ENCODE measurements around the gene MOB2. TPM values are rescaled to one million over a fixed set of nuclear protein-coding genes. Genes with fewer than 3 reads are reported as not detected.

Gene MOB2
- 34.3 TPM for total RNA-seq

DNA sequence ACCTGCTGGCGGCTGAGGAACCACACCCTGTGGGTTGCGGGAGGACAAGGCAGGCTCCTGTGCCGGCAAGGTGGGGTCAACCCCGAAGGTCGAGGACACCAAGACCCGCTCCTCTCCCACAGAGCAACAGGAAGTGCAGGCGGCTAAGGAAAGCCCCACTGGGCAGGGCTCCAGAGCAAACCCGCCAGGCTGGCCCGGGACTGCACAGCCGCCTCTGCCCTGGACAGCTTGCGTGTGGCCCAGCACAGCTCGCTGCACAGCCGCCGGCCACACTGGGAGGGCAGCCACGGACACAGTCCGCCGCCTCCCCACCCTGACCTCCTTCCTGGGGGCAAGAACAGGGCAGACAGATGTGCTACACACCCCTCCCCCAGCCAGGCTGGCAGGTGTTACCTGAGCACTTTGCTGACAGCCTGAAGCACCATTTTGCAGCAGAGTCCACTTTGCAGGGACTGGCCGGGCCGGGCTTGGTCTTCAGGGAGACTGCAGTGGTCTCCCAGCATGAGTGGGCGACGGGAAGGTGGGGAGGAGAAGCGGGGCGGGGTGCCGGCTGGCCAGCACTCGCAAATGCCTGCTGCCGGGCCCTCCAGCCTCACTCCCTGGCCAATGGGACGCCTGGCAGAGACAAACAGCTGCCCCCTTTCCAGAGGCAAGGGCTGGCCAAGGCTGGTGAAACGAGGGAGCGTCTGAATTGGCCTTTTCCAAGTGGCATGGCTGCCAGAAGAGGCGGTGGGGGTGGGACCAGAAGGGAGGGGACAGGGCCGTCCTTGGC lies at the start of gene MOB2:
TSS of gene MOB2 (minus strand) at position 726 of the 772 bp plus-strand sequence. CDS start at position 503, 223 bp downstream.

Other genes starting within 250 kb of the MOB2 start
- 36.3 TPM for gene TOLLIP, start 177.1 kb downstream of the MOB2 start, total RNA-seq
- 50.6 TPM for gene BRSK2, start 96.8 kb downstream of the MOB2 start, total RNA-seq
- 10.9 TPM for gene DUSP8, start 85.5 kb upstream of the MOB2 start, total RNA-seq
- not detected for gene KRTAP5-1, start 98.5 kb upstream of the MOB2 start, total RNA-seq
- not detected for gene KRTAP5-2, start 111.5 kb upstream of the MOB2 start, total RNA-seq
- gene KRTAP5-3, start 121.7 kb upstream of the MOB2 start, total RNA-seq: not detected
- not detected for gene KRTAP5-4, start 135.4 kb upstream of the MOB2 start, total RNA-seq
- gene KRTAP5-5, start 143.0 kb upstream of the MOB2 start, total RNA-seq: 0.44 TPM
- not detected for gene KRTAP5-6, start 210.4 kb upstream of the MOB2 start, total RNA-seq